MM.1S (cell line): ENCODE measurements around the gene CYP24A1.

ENCODE experiments used
- DNase-seq: peaks from one replicate; pipeline ENCODE4 v3.0.0-alpha.2; 2015
- H2AFZ ChIP-seq: fragments of 300-600 bp; sonication (generic); 2 replicates; pipeline ENCODE4 v1.6.0; 2016; ENCODE audit warnings: antibody characterized with exemption, low read length
- H3F3A ChIP-seq: fragments of 300-600 bp; sonication (generic); 2 replicates; pipeline ENCODE4 v1.6.1; 2016; ENCODE audit warnings: mild to moderate bottlenecking, antibody characterized with exemption, low read length, moderate library complexity, mixed read lengths; ENCODE audit not compliant: insufficient read depth
- H3K27ac ChIP-seq: fragments of 300-600 bp; sonication (generic); 2 replicates; pipeline ENCODE4 v1.5.1; 2016; ENCODE audit warnings: mild to moderate bottlenecking, low read length
- H3K27me3 ChIP-seq: fragments of 300-600 bp; sonication (generic); replicated peaks from 2 replicates; pipeline ENCODE4 v1.6.0; 2016; ENCODE audit warnings: low read length; ENCODE audit not compliant: insufficient read depth
- H3K36me3 ChIP-seq: fragments of 300-600 bp; sonication (generic); replicated peaks from 2 replicates; pipeline ENCODE4 v1.6.1; 2016; ENCODE audit warnings: mild to moderate bottlenecking, low read length, mixed read lengths; ENCODE audit not compliant: insufficient read depth
- H3K4me1 ChIP-seq: fragments of 300-600 bp; sonication (generic); 2 replicates; pipeline ENCODE4 v1.6.1; 2016; ENCODE audit warnings: low read length, mixed read lengths
- H3K4me2 ChIP-seq: fragments of 300-600 bp; sonication (generic); 2 replicates; pipeline ENCODE4 v1.6.0; 2016; ENCODE audit warnings: low read depth, low read length
- H3K4me3 ChIP-seq: fragments of 300-600 bp; sonication (generic); 2 replicates; pipeline ENCODE4 v1.5.1; 2016; ENCODE audit warnings: low read length, mixed read lengths
- H3K79me2 ChIP-seq: fragments of 300-600 bp; sonication (generic); 2 replicates; pipeline ENCODE4 v1.6.1; 2016; ENCODE audit warnings: mixed run types, low read length, mixed read lengths
- H3K9ac ChIP-seq: fragments of 300-600 bp; sonication (generic); 2 replicates; pipeline ENCODE4 v1.6.1; 2016; ENCODE audit warnings: low read length, mixed read lengths
- H3K9me2 ChIP-seq: fragments of 300-600 bp; sonication (generic); replicated peaks from 2 replicates; pipeline ENCODE4 v1.6.1; 2016; ENCODE audit warnings: mild to moderate bottlenecking, low read length, mixed read lengths; ENCODE audit not compliant: insufficient read depth
- H3K9me3 ChIP-seq: fragments of 300-600 bp; sonication (generic); replicated peaks from 2 replicates; pipeline ENCODE4 v1.6.1; 2016; ENCODE audit warnings: mild to moderate bottlenecking, low read length, mixed read lengths; ENCODE audit not compliant: insufficient read depth
- H4K20me1 ChIP-seq: fragments of 300-600 bp; sonication (generic); 2 replicates; pipeline ENCODE4 v1.6.1; 2016; ENCODE audit warnings: mild to moderate bottlenecking, low read length, moderate library complexity, mixed read lengths; ENCODE audit not compliant: insufficient read depth
- EZH2 ChIP-seq: fragments of 300-600 bp; sonication (generic); optimal IDR thresholded peaks from 2 replicates; pipeline ENCODE3; 2017; ENCODE audit warnings: low read depth, mild to moderate bottlenecking, antibody characterized with exemption, low read length, mixed read lengths
- EZH2phosphoT487 ChIP-seq: fragments of 300-600 bp; sonication (generic); IDR thresholded peaks from 2 replicates; pipeline ENCODE4 v1.6.1; 2018; ENCODE audit warnings: antibody characterized with exemption, low read length
- TF ChIP-seq, protein P1 (sequence below): fragments of 300-600 bp; sonication (generic); IDR thresholded peaks from 2 replicates; pipeline ENCODE4 v1.5.1; 2016; ENCODE audit warnings: antibody characterized with exemption, low read length, mixed read lengths

CYP24A1 gene

GRCh38 chr20:54166987-54167662 is 6.7 kb downstream of the CYP24A1 start:
- no peak overlapping the region for H3K9ac ChIP-seq
- TF ChIP-seq EZH2phosphoT487 (no peak), EZH2 (no peak)
- TF ChIP-seq, protein P1, sequence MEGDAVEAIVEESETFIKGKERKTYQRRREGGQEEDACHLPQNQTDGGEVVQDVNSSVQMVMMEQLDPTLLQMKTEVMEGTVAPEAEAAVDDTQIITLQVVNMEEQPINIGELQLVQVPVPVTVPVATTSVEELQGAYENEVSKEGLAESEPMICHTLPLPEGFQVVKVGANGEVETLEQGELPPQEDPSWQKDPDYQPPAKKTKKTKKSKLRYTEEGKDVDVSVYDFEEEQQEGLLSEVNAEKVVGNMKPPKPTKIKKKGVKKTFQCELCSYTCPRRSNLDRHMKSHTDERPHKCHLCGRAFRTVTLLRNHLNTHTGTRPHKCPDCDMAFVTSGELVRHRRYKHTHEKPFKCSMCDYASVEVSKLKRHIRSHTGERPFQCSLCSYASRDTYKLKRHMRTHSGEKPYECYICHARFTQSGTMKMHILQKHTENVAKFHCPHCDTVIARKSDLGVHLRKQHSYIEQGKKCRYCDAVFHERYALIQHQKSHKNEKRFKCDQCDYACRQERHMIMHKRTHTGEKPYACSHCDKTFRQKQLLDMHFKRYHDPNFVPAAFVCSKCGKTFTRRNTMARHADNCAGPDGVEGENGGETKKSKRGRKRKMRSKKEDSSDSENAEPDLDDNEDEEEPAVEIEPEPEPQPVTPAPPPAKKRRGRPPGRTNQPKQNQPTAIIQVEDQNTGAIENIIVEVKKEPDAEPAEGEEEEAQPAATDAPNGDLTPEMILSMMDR = no peak
- no peaks in the 10 kb centered on the region for H3K36me3 ChIP-seq
- no peaks in the 10 kb centered on the region for H4K20me1 ChIP-seq
- no peaks in the 10 kb centered on the region for H3F3A ChIP-seq
- no peaks in the 10 kb centered on the region for H3K4me1 ChIP-seq
- no peaks in the 10 kb centered on the region; the same call in 1 of the 2 replicates for H3K27me3 ChIP-seq
- H3K79me2 ChIP-seq = no peaks in the 10 kb centered on the region
- H3K4me3 ChIP-seq = no peak overlapping the region
- H3K27ac ChIP-seq = no peak overlapping the region
- DNase-seq = no peak
- no peaks in the 10 kb centered on the region for H3K9me2 ChIP-seq
- H2AFZ ChIP-seq = no peak overlapping the region
- no peaks in the 10 kb centered on the region for H3K9me3 ChIP-seq
- H3K4me2 ChIP-seq = no peak overlapping the region

DNA sequence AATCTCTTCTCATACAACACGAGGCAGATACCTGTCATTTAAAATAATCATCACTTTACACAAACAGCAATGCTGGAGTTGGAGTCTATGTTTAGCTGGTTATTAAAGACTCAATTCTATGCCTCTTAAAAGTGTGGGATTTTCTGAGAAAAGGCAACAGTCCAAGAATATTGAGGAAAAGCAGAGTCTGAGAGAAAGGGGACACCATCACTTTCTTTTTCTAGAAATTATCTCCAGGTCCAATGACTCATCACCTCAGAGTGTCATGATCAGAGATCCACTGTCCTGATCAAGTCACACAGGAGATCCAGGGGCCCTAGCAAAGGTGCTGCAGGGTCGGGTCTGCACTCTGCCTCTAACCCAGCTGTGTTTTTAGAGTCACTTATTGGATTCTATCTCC is 8.0 kb downstream of the CYP24A1 start:
- Histone ChIP-seq H3K9ac (no peak overlapping the region), H2AFZ (no peak overlapping the region), H3F3A (no peaks in the 10 kb centered on the region), H4K20me1 (no peaks in the 10 kb centered on the region), H3K9me3 (no peaks in the 10 kb centered on the region), H3K4me1 (no peaks in the 10 kb centered on the region), H3K9me2 (no peaks in the 10 kb centered on the region), H3K36me3 (no peaks in the 10 kb centered on the region), H3K27me3 (no peaks in the 10 kb centered on the region), H3K4me2 (no peak overlapping the region), H3K79me2 (no peaks in the 10 kb centered on the region), H3K4me3 (no peak overlapping the region), H3K27ac (no peak overlapping the region)
- DNase-seq = no peak
- TF ChIP-seq EZH2 (no peak), EZH2phosphoT487 (no peak)
- TF ChIP-seq, protein P1 = no peak

- Histone ChIP-seq H3K9me2 (no peaks in the 10 kb centered on the region), H2AFZ (no peak overlapping the region), H3K79me2 (no peaks in the 10 kb centered on the region), H3K9me3 (no peaks in the 10 kb centered on the region), H3K4me3 (no peak overlapping the region), H3K27me3 (no peaks in the 10 kb centered on the region), H3K27ac (no peak overlapping the region), H3K36me3 (no peaks in the 10 kb centered on the region), H4K20me1 (no peaks in the 10 kb centered on the region), H3K9ac (no peak overlapping the region), H3F3A (no peaks in the 10 kb centered on the region), H3K4me2 (no peak overlapping the region), H3K4me1 (no peaks in the 10 kb centered on the region)
- DNase-seq = no peak
- TF ChIP-seq EZH2 = no peak
- TF ChIP-seq, protein P1 = no peak
- no peak for TF ChIP-seq EZH2phosphoT487
Observed at GRCh38 chr20:54165014-54165413, 8.8 kb downstream of the CYP24A1 start.
